MM.1S (cell line): ENCODE data around the gene ZMPSTE24.

Experiments used
- DNase-seq: peaks from one replicate; pipeline ENCODE4 v3.0.0-alpha.2; 2015
- H2AFZ ChIP-seq: fragments of 300-600 bp; sonication (generic); 2 replicates; pipeline ENCODE4 v1.6.0; 2016; ENCODE audit warnings: antibody characterized with exemption, low read length
- H3F3A ChIP-seq: fragments of 300-600 bp; sonication (generic); 2 replicates; pipeline ENCODE4 v1.6.1; 2016; ENCODE audit warnings: mild to moderate bottlenecking, antibody characterized with exemption, low read length, moderate library complexity, mixed read lengths; ENCODE audit not compliant: insufficient read depth
- H3K27ac ChIP-seq: fragments of 300-600 bp; sonication (generic); 2 replicates; pipeline ENCODE4 v1.5.1; 2016; ENCODE audit warnings: mild to moderate bottlenecking, low read length
- H3K27me3 ChIP-seq: fragments of 300-600 bp; sonication (generic); replicated peaks from 2 replicates; pipeline ENCODE4 v1.6.0; 2016; ENCODE audit warnings: low read length; ENCODE audit not compliant: insufficient read depth
- H3K36me3 ChIP-seq: fragments of 300-600 bp; sonication (generic); replicated peaks from 2 replicates; pipeline ENCODE4 v1.6.1; 2016; ENCODE audit warnings: mild to moderate bottlenecking, low read length, mixed read lengths; ENCODE audit not compliant: insufficient read depth
- H3K4me1 ChIP-seq: fragments of 300-600 bp; sonication (generic); 2 replicates; pipeline ENCODE4 v1.6.1; 2016; ENCODE audit warnings: low read length, mixed read lengths
- H3K4me2 ChIP-seq: fragments of 300-600 bp; sonication (generic); 2 replicates; pipeline ENCODE4 v1.6.0; 2016; ENCODE audit warnings: low read depth, low read length
- H3K4me3 ChIP-seq: fragments of 300-600 bp; sonication (generic); 2 replicates; pipeline ENCODE4 v1.5.1; 2016; ENCODE audit warnings: low read length, mixed read lengths
- H3K79me2 ChIP-seq: fragments of 300-600 bp; sonication (generic); 2 replicates; pipeline ENCODE4 v1.6.1; 2016; ENCODE audit warnings: mixed run types, low read length, mixed read lengths
- H3K9ac ChIP-seq: fragments of 300-600 bp; sonication (generic); 2 replicates; pipeline ENCODE4 v1.6.1; 2016; ENCODE audit warnings: low read length, mixed read lengths
- H3K9me2 ChIP-seq: fragments of 300-600 bp; sonication (generic); replicated peaks from 2 replicates; pipeline ENCODE4 v1.6.1; 2016; ENCODE audit warnings: mild to moderate bottlenecking, low read length, mixed read lengths; ENCODE audit not compliant: insufficient read depth
- H3K9me3 ChIP-seq: fragments of 300-600 bp; sonication (generic); replicated peaks from 2 replicates; pipeline ENCODE4 v1.6.1; 2016; ENCODE audit warnings: mild to moderate bottlenecking, low read length, mixed read lengths; ENCODE audit not compliant: insufficient read depth
- H4K20me1 ChIP-seq: fragments of 300-600 bp; sonication (generic); 2 replicates; pipeline ENCODE4 v1.6.1; 2016; ENCODE audit warnings: mild to moderate bottlenecking, low read length, moderate library complexity, mixed read lengths; ENCODE audit not compliant: insufficient read depth
- EZH2 ChIP-seq: fragments of 300-600 bp; sonication (generic); optimal IDR thresholded peaks from 2 replicates; pipeline ENCODE3; 2017; ENCODE audit warnings: low read depth, mild to moderate bottlenecking, antibody characterized with exemption, low read length, mixed read lengths
- EZH2phosphoT487 ChIP-seq: fragments of 300-600 bp; sonication (generic); IDR thresholded peaks from 2 replicates; pipeline ENCODE4 v1.6.1; 2018; ENCODE audit warnings: antibody characterized with exemption, low read length
- TF ChIP-seq, protein P1 (sequence below): fragments of 300-600 bp; sonication (generic); IDR thresholded peaks from 2 replicates; pipeline ENCODE4 v1.5.1; 2016; ENCODE audit warnings: antibody characterized with exemption, low read length, mixed read lengths

ZMPSTE24 gene

DNA sequence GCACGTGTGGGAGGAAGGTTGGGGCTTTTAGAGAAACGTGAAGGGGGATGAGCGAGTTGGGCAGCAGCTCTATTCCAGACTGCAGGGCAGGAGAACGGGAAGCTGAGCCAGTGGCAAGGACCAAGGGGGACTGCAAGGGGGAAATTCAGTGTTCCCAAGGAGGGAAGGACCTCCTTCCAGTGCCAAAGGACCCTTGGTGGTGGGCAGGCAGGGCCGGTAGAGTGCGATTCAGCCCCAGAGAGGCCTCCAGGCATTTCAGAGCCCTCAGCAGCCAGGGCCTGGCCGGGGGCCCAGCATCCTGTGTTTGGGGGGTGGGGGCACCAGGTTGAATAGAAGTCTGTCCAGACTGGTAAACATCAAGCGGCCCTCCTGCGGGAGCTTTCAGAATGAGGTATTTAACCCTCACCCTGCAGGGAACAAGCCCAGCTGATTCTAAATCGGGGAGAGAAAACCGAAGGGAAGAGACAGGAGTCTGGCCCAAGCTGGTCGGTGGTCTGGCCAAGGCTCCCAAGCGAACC, 56.7 kb downstream of the ZMPSTE24 start:
- Histone ChIP-seq H3K4me2 (peak overlapping the region; percentile 94), H3K9ac (peak overlapping the region; percentile 30; the same call in 1 of the 2 replicates), H3K27ac (no peak overlapping the region), H3K27me3 (peaks cover 16% of the 10 kb centered on the region), H3K79me2 (no peaks in the 10 kb centered on the region), H2AFZ (peak overlapping the region; percentile 96), H3K36me3 (no peaks in the 10 kb centered on the region), H3K4me3 (peak overlapping the region; percentile 60; the same call in 1 of the 2 replicates), H3K4me1 (peaks cover 24% of the 10 kb centered on the region), H3K9me3 (no peaks in the 10 kb centered on the region), H3K9me2 (no peaks in the 10 kb centered on the region), H3F3A (no peaks in the 10 kb centered on the region), H4K20me1 (no peaks in the 10 kb centered on the region)
- DNase-seq, result no peak
- TF ChIP-seq, protein P1, sequence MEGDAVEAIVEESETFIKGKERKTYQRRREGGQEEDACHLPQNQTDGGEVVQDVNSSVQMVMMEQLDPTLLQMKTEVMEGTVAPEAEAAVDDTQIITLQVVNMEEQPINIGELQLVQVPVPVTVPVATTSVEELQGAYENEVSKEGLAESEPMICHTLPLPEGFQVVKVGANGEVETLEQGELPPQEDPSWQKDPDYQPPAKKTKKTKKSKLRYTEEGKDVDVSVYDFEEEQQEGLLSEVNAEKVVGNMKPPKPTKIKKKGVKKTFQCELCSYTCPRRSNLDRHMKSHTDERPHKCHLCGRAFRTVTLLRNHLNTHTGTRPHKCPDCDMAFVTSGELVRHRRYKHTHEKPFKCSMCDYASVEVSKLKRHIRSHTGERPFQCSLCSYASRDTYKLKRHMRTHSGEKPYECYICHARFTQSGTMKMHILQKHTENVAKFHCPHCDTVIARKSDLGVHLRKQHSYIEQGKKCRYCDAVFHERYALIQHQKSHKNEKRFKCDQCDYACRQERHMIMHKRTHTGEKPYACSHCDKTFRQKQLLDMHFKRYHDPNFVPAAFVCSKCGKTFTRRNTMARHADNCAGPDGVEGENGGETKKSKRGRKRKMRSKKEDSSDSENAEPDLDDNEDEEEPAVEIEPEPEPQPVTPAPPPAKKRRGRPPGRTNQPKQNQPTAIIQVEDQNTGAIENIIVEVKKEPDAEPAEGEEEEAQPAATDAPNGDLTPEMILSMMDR, result no peak
- no peak for TF ChIP-seq EZH2
- TF ChIP-seq EZH2phosphoT487, result no peak

DNA sequence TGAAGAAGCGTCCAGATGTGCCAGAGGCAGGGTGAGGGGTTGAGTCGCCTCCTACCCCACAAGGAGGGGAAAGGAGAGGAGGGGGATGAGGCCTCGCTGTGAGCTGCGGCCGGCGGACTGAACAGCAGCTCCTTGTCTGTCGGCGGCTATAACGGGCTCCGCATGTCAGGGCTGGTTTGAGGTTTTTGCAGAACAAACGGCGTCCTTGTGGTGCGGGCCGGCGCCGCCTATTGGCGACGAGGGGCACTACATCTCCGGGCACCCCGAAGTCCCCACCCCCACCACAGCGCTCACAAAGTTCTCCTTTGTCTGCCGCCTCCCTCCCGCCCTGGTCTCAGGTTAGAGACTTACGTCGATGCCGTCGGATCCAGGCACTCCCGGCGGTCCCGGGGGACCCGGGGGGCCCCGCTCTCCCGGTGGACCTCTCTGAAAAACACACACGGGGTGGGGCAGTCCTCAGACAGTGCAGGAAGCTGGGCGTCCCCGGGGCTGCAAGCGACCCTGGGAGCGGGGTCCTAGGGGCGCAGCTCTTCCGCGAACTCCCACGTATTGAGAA, 57.3 kb downstream of the ZMPSTE24 start:
- DNase-seq, result peak; percentile 89
- no peaks in the 10 kb centered on the region for H3K79me2 ChIP-seq
- no peaks in the 10 kb centered on the region for H3F3A ChIP-seq
- peaks cover 16% of the 10 kb centered on the region for H3K27me3 ChIP-seq
- H3K9me3 ChIP-seq, result no peaks in the 10 kb centered on the region
- H3K9ac ChIP-seq, result peak overlapping the region; percentile 30; the same call in 1 of the 2 replicates
- peak overlapping the region; percentile 96 for H2AFZ ChIP-seq
- no peak for TF ChIP-seq EZH2
- TF ChIP-seq, protein P1, result peak; percentile 82
- peaks cover 24% of the 10 kb centered on the region for H3K4me1 ChIP-seq
- H4K20me1 ChIP-seq, result no peaks in the 10 kb centered on the region
- H3K27ac ChIP-seq, result no peak overlapping the region
- H3K9me2 ChIP-seq, result no peaks in the 10 kb centered on the region
- H3K36me3 ChIP-seq, result no peaks in the 10 kb centered on the region
- peak overlapping the region; percentile 60 for H3K4me3 ChIP-seq
- peak overlapping the region; percentile 94 for H3K4me2 ChIP-seq

DNA sequence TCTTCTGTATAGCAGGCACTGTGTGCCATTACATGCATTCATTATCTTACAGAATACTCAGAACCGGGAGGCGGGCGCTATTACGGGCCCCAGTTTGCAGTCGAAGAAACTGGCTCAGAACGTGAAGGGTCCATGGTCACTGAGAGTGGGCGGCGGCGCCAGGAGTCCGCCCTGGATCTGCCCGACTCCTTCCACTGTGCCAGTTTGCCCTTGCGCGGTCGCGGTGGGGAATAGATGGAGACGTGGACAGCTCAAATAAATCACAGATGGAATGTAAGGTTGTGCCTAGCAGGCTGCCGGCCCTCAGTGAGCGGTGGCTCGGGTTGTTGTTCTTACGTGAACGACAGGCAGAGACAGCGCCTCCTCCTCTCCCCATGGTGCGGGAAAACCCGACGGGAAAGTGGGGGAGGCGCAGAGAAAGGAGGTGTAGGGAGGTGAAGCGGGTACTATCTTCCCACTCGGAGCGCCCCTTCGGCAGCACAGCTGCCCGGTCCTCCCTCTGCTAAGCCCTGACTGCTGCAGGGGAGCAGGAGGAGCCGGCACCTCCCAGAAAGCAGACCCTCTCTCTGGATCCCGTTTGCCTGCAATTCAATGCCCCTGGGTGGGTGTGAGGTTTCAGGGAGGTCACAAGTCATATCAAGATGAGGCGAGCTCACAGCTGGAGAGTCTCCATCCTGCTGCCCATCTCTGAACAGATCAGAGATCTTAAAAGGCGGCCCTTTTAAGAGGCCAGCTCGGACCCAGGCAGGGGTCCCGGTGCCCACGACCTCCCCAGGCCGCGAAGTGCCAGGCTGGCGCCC, 58.0 kb downstream of the ZMPSTE24 start:
- Histone ChIP-seq H3K4me1 (peaks cover 24% of the 10 kb centered on the region), H3K9me2 (no peaks in the 10 kb centered on the region)

More for the DNA sequence above, 58.0 kb downstream of the ZMPSTE24 start:
- Histone ChIP-seq H3K79me2 (no peaks in the 10 kb centered on the region), H3K27ac (no peak overlapping the region), H3K4me2 (peak overlapping the region; percentile 94), H3K9ac (no peak overlapping the region), H4K20me1 (no peaks in the 10 kb centered on the region), H3K27me3 (peaks cover 16% of the 10 kb centered on the region), H3K9me3 (no peaks in the 10 kb centered on the region), H2AFZ (peak overlapping the region; percentile 96), H3K4me3 (peak overlapping the region; percentile 60), H3K36me3 (no peaks in the 10 kb centered on the region), H3F3A (no peaks in the 10 kb centered on the region)
- no peak for DNase-seq
- TF ChIP-seq EZH2phosphoT487 (no peak), EZH2 (no peak)
- TF ChIP-seq, protein P1, result no peak
